ENCODE measurements around the gene ENDOU. TPM values are rescaled to one million over a fixed set of nuclear protein-coding genes. Genes with fewer than 3 reads are reported as not detected.

The ENDOU gene
- total and polyA plus RNA-seq, 2 donors, result 1.4 TPM; not detected in 1

DNA sequence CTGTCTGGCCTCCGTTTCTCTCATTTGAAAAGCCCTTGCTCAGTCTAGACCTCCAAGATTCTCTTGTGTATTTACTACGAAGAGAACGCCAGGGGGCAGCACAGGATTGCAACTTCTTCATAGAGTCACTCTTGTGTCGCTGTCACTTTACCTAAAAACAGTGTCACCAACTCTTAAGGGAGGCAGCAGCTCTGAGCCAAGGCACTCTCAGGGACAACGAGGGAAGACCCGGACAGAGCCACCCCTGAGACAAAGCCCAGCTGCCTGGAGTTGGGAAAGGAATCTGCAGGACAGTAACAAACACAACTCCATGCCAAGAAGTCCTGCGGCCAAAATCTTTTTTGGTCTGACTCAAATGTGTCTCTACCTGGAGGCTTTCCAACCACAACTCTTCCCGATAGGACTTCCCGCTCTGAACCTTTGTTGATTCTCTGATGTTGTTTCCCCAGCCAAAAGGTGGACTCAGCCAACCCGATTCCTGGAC, 9.9 kb downstream of the ENDOU start:
- 5% methylated on average over 10 of the region's 10 CpGs for WGBS
- Histone ChIP-seq H3K4me1 (ENCODE audit: insufficient read depth) (no peaks in the 10 kb centered on the region), H3K4me3 (ENCODE audit: low read depth, low read length) (no peak overlapping the region), H3K27ac (ENCODE audit: low read depth) (peak overlapping the region; percentile 61), H3K36me3 (ENCODE audit: insufficient read depth) (no peaks in the 10 kb centered on the region)
- peak; percentile 77 for DNase-seq (ENCODE audit: extremely low spot score)

DNA sequence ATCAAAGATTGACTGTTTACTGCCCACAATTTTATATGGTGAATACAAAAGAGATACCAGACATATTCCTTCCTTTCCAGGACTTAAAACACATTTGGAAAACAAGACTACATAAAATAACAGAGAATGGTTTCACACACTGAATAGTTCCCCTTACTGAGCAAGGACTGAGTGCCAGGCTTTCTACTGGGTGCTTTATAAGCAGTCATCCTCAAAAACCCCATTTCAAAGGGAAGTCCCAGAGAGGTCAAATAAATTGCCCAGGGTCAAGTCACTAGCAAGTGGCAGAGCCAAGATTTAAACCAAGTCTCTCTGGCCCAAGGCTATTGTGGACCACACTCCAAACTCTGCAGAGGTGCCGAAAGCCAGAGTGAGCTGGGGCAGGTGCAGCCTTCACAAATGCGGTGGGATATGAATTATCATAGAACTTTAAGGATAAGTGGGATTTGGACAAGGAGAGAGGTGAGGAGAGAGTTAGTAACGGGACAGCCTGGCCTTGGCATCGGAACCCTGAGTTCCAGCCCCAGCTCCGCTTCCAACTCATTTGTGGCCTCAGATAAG, 10.4 kb downstream of the ENDOU start:
- no peak for DNase-seq (ENCODE audit: extremely low spot score)
- 30% methylated on average over 5 of the region's 5 CpGs for WGBS
- no peaks in the 10 kb centered on the region for H3K36me3 ChIP-seq (ENCODE audit: insufficient read depth)
- no peaks in the 10 kb centered on the region for H3K4me1 ChIP-seq (ENCODE audit: insufficient read depth)
- H3K27ac ChIP-seq (ENCODE audit: low read depth), result no peak overlapping the region
- no peak overlapping the region for H3K4me3 ChIP-seq (ENCODE audit: low read depth, low read length)

GRCh38 chr12:47712171-47712570, 13.1 kb downstream of the ENDOU start:
- H3K27ac ChIP-seq (ENCODE audit: low read depth), result no peak overlapping the region
- H3K36me3 ChIP-seq (ENCODE audit: insufficient read depth), result no peaks in the 10 kb centered on the region
- no peak overlapping the region for H3K4me3 ChIP-seq (ENCODE audit: low read depth, low read length)
- WGBS, result 95% methylated on average over 6 of the region's 6 CpGs
- no peak for DNase-seq (ENCODE audit: extremely low spot score)
- H3K4me1 ChIP-seq (ENCODE audit: insufficient read depth), result no peaks in the 10 kb centered on the region

GRCh38 chr12:47711448-47711847, 13.8 kb downstream of the ENDOU start:
- WGBS, result 88% methylated on average over 5 of the region's 5 CpGs

GRCh38 chr12:47710278-47710677, 15.0 kb downstream of the ENDOU start:
- Histone ChIP-seq H3K4me3 (ENCODE audit: low read depth, low read length) (no peak overlapping the region), H3K36me3 (ENCODE audit: insufficient read depth) (no peaks in the 10 kb centered on the region), H3K27ac (ENCODE audit: low read depth) (no peak overlapping the region), H3K4me1 (ENCODE audit: insufficient read depth) (no peaks in the 10 kb centered on the region)
- no peak for DNase-seq (ENCODE audit: extremely low spot score)

More at GRCh38 chr12:47711448-47711847, 13.8 kb downstream of the ENDOU start:
- no peak for DNase-seq (ENCODE audit: extremely low spot score)
- Histone ChIP-seq H3K4me3 (ENCODE audit: low read depth, low read length) (no peak overlapping the region), H3K4me1 (ENCODE audit: insufficient read depth) (no peaks in the 10 kb centered on the region), H3K27ac (ENCODE audit: low read depth) (no peak overlapping the region), H3K36me3 (ENCODE audit: insufficient read depth) (no peaks in the 10 kb centered on the region)

DNA sequence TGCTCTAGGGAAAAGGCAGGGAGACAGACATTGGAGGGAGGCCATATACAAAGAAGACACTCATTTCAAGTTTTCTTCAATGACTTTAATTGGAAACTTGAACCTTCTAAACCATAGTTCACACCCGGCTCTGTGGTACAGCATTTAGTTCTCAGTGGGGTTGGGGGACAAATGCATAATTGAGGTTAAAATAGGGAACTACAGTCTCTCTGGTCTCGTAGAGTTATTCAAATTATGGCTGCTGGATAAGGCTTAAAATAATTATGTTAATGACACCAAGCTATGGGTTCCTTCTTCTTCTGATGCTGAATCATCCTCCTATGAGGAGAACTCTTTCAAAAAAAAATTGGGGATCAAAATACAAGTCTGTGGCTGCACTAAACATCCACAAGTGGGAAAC, 15.6 kb downstream of the ENDOU start:
- no peak for DNase-seq (ENCODE audit: extremely low spot score)
- no peaks in the 10 kb centered on the region for H3K36me3 ChIP-seq (ENCODE audit: insufficient read depth)
- no peak overlapping the region for H3K27ac ChIP-seq (ENCODE audit: low read depth)
- WGBS, result 91% methylated on average over 2 of the region's 2 CpGs
- no peaks in the 10 kb centered on the region for H3K4me1 ChIP-seq (ENCODE audit: insufficient read depth)
- H3K4me3 ChIP-seq (ENCODE audit: low read depth, low read length), result no peak overlapping the region

DNA sequence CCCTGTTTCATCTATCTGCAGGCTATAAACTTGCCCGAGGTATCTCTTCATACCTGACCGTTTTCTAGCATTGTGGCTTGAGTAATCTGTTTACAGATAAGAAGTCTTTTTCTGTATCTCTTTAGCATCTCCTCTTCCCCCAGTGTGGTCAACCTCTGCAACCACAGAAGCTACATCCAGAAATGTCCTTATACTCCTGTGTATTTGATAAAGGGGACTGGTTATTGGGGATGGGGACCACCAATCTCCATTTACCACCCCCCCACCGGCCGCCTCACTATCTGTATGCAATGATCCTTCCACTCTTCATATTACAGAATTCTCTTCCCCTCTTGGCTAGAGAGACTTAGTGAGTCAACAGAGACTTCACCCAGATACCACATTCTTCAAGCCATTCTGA, 16.1 kb downstream of the ENDOU start:
- WGBS, result 81% methylated on average over 4 of the region's 4 CpGs
- DNase-seq (ENCODE audit: extremely low spot score), result no peak
- Histone ChIP-seq H3K4me3 (ENCODE audit: low read depth, low read length) (no peak overlapping the region), H3K27ac (ENCODE audit: low read depth) (no peak overlapping the region), H3K4me1 (ENCODE audit: insufficient read depth) (no peaks in the 10 kb centered on the region), H3K36me3 (ENCODE audit: insufficient read depth) (no peaks in the 10 kb centered on the region)

GRCh38 chr12:47707905-47708543, 17.3 kb downstream of the ENDOU start:
- WGBS, result 49% methylated on average over 5 of the region's 5 CpGs
- DNase-seq (ENCODE audit: extremely low spot score), result no peak
- Histone ChIP-seq H3K36me3 (ENCODE audit: insufficient read depth) (no peaks in the 10 kb centered on the region), H3K27ac (ENCODE audit: low read depth) (no peak overlapping the region), H3K4me3 (ENCODE audit: low read depth, low read length) (no peak overlapping the region), H3K4me1 (ENCODE audit: insufficient read depth) (no peaks in the 10 kb centered on the region)

DNA sequence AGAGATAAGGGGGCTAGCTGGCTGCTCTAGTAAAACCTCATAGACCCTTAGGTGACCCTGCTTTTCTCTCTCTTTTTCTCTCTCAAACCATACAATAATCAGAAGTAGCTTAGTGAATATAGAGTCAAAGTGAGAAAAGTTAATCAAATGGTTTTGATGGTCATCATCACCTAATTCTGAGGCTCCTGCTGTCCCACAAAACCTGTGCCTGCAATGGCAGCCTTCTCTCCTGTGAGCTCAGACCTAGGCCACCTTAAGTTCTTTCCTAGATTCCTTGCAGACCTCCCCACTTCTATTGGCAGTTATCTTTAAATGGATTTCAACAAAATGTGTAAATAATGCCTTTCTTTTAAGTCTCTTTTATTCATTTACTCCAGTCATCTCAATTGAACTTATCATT, 17.9 kb downstream of the ENDOU start:
- no peak overlapping the region for H3K27ac ChIP-seq (ENCODE audit: low read depth)
- no peak for DNase-seq (ENCODE audit: extremely low spot score)
- no peaks in the 10 kb centered on the region for H3K4me1 ChIP-seq (ENCODE audit: insufficient read depth)
- no peak overlapping the region for H3K4me3 ChIP-seq (ENCODE audit: low read depth, low read length)
- H3K36me3 ChIP-seq (ENCODE audit: insufficient read depth), result no peaks in the 10 kb centered on the region

DNA sequence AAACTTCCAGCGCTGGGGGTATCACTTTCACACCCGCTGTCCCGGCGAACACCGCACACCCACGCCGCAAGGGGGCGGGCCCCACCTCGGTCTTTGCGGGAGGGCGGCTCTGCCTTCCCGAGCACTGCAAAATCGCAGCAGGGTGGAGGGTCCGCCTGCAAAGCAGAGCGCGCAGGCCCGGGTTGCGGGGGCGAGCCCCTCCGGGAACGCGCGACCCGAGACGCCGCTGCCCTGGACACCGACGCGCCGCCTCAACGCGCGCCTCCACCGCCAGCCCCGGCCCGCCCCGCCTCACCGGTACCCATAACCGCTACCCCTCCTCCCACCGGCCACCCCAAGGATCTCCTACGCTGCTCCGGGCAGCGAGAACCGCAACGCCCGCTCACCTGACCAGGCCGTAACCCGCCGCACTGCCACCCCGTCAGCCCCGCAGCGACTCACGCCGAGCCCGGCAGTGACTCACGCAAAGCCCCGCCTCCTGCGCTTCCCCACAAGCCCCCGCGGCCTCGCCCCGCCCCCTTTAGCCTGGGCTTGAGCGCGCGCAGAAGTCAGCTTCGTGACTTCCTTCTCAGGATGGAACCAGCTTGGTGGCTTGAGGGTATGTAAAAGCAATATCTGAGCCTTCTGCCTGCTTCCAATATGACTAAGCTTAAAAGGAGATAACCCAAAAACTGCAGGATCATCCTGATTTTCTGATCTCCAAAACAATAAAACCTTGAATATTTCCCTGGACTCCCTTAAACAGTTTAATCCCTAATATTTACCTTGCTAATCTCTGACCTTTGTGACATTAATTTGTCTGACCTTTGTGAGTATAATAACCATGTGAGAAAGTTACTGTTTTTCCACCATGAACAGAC, 19.5 kb downstream of the ENDOU start, which contains the start of gene RPAP3:
Gene RPAP3, minus strand, starts transcription at position 465 of the 860 bp plus-strand sequence. CDS start 3,190 bp downstream, outside the sequence.
- Histone ChIP-seq H3K4me1 (ENCODE audit: insufficient read depth) (no peaks in the 10 kb centered on the region), H3K4me3 (ENCODE audit: low read depth, low read length) (peak within 1 kb of the TSS; percentile 92), H3K36me3 (ENCODE audit: insufficient read depth) (peaks cover 1% of the 10 kb centered on the region), H3K27ac (ENCODE audit: low read depth) (peak within 1 kb of the TSS; percentile 80)
- WGBS, result under 1% methylated on average over 66 of the region's 66 CpGs
- peak; percentile 85 for DNase-seq (ENCODE audit: extremely low spot score)

GRCh38 chr12:47705229-47705565, 20.1 kb downstream of the ENDOU start:
- no peak for DNase-seq (ENCODE audit: extremely low spot score)
- WGBS, result 0% methylated on average over 9 of the region's 9 CpGs
- H3K36me3 ChIP-seq (ENCODE audit: insufficient read depth), result peaks cover 2% of the 10 kb centered on the region
- no peaks in the 10 kb centered on the region for H3K4me1 ChIP-seq (ENCODE audit: insufficient read depth)
- H3K4me3 ChIP-seq (ENCODE audit: low read depth, low read length), result peak overlapping the region; percentile 92
- H3K27ac ChIP-seq (ENCODE audit: low read depth), result no peak overlapping the region

DNA sequence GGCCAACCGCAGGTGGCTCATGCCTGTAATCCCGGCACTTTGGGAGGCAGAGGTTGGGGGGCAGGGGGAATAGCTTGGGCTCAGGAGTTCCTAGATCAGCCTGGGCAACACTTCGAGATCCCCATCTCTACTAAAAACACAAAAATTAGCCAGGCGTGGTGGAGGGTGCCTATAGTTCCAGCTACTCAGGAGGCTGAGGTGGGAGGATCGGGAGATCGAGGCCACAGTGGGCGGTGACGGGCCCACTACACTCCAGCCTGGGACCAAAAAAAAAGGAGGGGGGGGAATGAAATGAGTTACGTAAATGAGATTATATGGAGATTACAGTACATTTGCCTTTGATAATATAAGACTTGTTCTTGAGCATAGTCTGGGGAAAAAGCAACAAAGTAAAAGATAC, 20.6 kb downstream of the ENDOU start:
- no peak for DNase-seq (ENCODE audit: extremely low spot score)
- Histone ChIP-seq H3K27ac (ENCODE audit: low read depth) (no peak overlapping the region), H3K4me1 (ENCODE audit: insufficient read depth) (no peaks in the 10 kb centered on the region), H3K36me3 (ENCODE audit: insufficient read depth) (peaks cover 2% of the 10 kb centered on the region), H3K4me3 (ENCODE audit: low read depth, low read length) (no peak overlapping the region)
- WGBS, result 85% methylated on average over 9 of the region's 9 CpGs

GRCh38 chr12:47700263-47700662, 25.0 kb downstream of the ENDOU start:
- Histone ChIP-seq H3K27ac (ENCODE audit: low read depth) (no peak overlapping the region), H3K4me3 (ENCODE audit: low read depth, low read length) (no peak overlapping the region), H3K36me3 (ENCODE audit: insufficient read depth) (peaks cover 2% of the 10 kb centered on the region), H3K4me1 (ENCODE audit: insufficient read depth) (no peaks in the 10 kb centered on the region)
- no peak for DNase-seq (ENCODE audit: extremely low spot score)
- 92% methylated on average over 2 of the region's 2 CpGs for WGBS

GRCh38 chr12:47698631-47699030, 26.7 kb downstream of the ENDOU start:
- no peaks in the 10 kb centered on the region for H3K4me1 ChIP-seq (ENCODE audit: insufficient read depth)
- no peak for DNase-seq (ENCODE audit: extremely low spot score)
- peaks cover 2% of the 10 kb centered on the region for H3K36me3 ChIP-seq (ENCODE audit: insufficient read depth)
- H3K4me3 ChIP-seq (ENCODE audit: low read depth, low read length), result no peak overlapping the region
- 91% methylated on average over 7 of the region's 7 CpGs for WGBS
- H3K27ac ChIP-seq (ENCODE audit: low read depth), result no peak overlapping the region
